Neural cell (in vitro differentiated cells): ENCODE data around the gene GYS2. TPM values are rescaled to one million over a fixed set of nuclear protein-coding genes. Genes with fewer than 3 reads are reported as not detected.

Experiments
- H2AFZ ChIP-seq: fragments of 200-600, 300-800 bp; sonication (generic), shearing (Covaris generic); 2 replicates; pipeline ENCODE4 v1.6.0; 2014; ENCODE audit warnings: low read depth, mild to moderate bottlenecking, antibody characterized with exemption, low read length, moderate library complexity
- H3F3A ChIP-seq: fragments of 200-600 bp; shearing (Covaris generic); 2 replicates; pipeline ENCODE4 v1.6.1; 2016; ENCODE audit warnings: mild to moderate bottlenecking, moderate library complexity, mixed read lengths, antibody characterized with exemption, low read length; ENCODE audit not compliant: insufficient read depth, poor library complexity, severe bottlenecking
- H3K27ac ChIP-seq: fragments of 200-600, 300-800 bp; sonication (generic), shearing (Covaris generic); 2 replicates; pipeline ENCODE4 v1.5.1; 2014; ENCODE audit warnings: mild to moderate bottlenecking, low read length, moderate library complexity
- H3K27me3 ChIP-seq: fragments of 300-800, 200-600 bp; sonication (generic), shearing (Covaris generic); 2 replicates; pipeline ENCODE4 v1.6.0; 2014; ENCODE audit warnings: mild to moderate bottlenecking, low read depth, low read length, moderate library complexity; ENCODE audit not compliant: insufficient read depth
- H3K36me3 ChIP-seq: fragments of 300-800, 200-600 bp; sonication (generic), shearing (Covaris generic); 2 replicates; pipeline ENCODE4 v1.5.1; 2014; ENCODE audit warnings: mild to moderate bottlenecking, antibody characterized with exemption, low read length, moderate library complexity; ENCODE audit not compliant: insufficient read depth
- H3K4me2 ChIP-seq: fragments of 300-800, 200-600 bp; sonication (generic), shearing (Covaris generic); 2 replicates; pipeline ENCODE4 v1.6.0; 2014; ENCODE audit warnings: mild to moderate bottlenecking, low read length
- H3K4me3 ChIP-seq: fragments of 300-800, 200-600 bp; sonication (generic), shearing (Covaris generic); 2 replicates; pipeline ENCODE4 v1.5.1; 2014; ENCODE audit warnings: mild to moderate bottlenecking, low read length, moderate library complexity
- H3K79me2 ChIP-seq: fragments of 200-600 bp; shearing (Covaris generic); replicated peaks from 2 replicates; pipeline ENCODE4 v1.6.0; 2014; ENCODE audit warnings: mild to moderate bottlenecking, low read length, moderate library complexity; ENCODE audit not compliant: insufficient read depth
- H3K9ac ChIP-seq: fragments of 300-800, 200-600 bp; sonication (generic), shearing (Covaris generic); 2 replicates; pipeline ENCODE4 v1.6.1; 2016; ENCODE audit warnings: mild to moderate bottlenecking, low read length, mixed read lengths
- H3K9me2 ChIP-seq: fragments of 200-600 bp; shearing (Covaris generic); 2 replicates; pipeline ENCODE4 v1.6.1; 2016; ENCODE audit warnings: mild to moderate bottlenecking, low read length, mixed read lengths; ENCODE audit not compliant: insufficient read depth
- H3K9me3 ChIP-seq: fragments of 200-600, 300-800 bp; sonication (generic), shearing (Covaris generic); 2 replicates; pipeline ENCODE4 v1.6.1; 2016; ENCODE audit warnings: mild to moderate bottlenecking, mixed run types, low read length, moderate library complexity, mixed read lengths
- H4K20me1 ChIP-seq: fragments of 200-600 bp; shearing (Covaris generic); 2 replicates; pipeline ENCODE4 v1.6.1; 2016; ENCODE audit warnings: mild to moderate bottlenecking, mixed run types; ENCODE audit not compliant: insufficient read depth
- CTCF ChIP-seq: fragments of 450-650 bp; IDR thresholded peaks from 2 replicates; pipeline ENCODE4 v1.5.1; 2014; ENCODE audit warnings: antibody characterized with exemption, mild to moderate bottlenecking, moderate library complexity; ENCODE audit not compliant: poor library complexity, severe bottlenecking
- EP300 ChIP-seq: fragments of 450-650 bp; conservative IDR thresholded peaks from 2 replicates; pipeline ENCODE4 v1.6.1; 2014; ENCODE audit warnings: antibody characterized with exemption, mild to moderate bottlenecking, moderate library complexity; ENCODE audit not compliant: poor library complexity, severe bottlenecking
- EZH2 ChIP-seq: fragments of 200-600, 300-800 bp; shearing (Covaris generic), sonication (generic); IDR thresholded peaks from 2 replicates; pipeline ENCODE4 v1.6.1; 2014; ENCODE audit warnings: antibody characterized with exemption, low read length, borderline replicate concordance, mild to moderate bottlenecking; ENCODE audit not compliant: insufficient read depth, poor library complexity, severe bottlenecking
- MXI1 ChIP-seq: fragments of 450-650 bp; conservative IDR thresholded peaks from 2 replicates; pipeline ENCODE4 v1.6.1; 2014; ENCODE audit warnings: antibody characterized with exemption, mild to moderate bottlenecking; ENCODE audit not compliant: poor library complexity, severe bottlenecking
- POLR2AphosphoS5 ChIP-seq: IDR thresholded peaks from 2 replicates; pipeline ENCODE4 v1.6.1; 2012
- RAD21 ChIP-seq: fragments of 450-650 bp; conservative IDR thresholded peaks from 2 replicates; pipeline ENCODE4 v1.6.1; 2014; ENCODE audit warnings: antibody characterized with exemption, mild to moderate bottlenecking, moderate library complexity
- REST ChIP-seq: IDR thresholded peaks from 2 replicates; pipeline ENCODE4 v1.6.1; 2012; ENCODE audit warnings: borderline replicate concordance
- SMC3 ChIP-seq: fragments of 450-650 bp; conservative IDR thresholded peaks from 2 replicates; pipeline ENCODE4 v1.6.1; 2014; ENCODE audit warnings: antibody characterized with exemption, mild to moderate bottlenecking, moderate library complexity; ENCODE audit not compliant: poor library complexity
- TAF1 ChIP-seq: IDR thresholded peaks from 2 replicates; pipeline ENCODE4 v1.6.1; 2012; ENCODE audit warnings: low read depth
- polyA plus RNA-seq: library from polyadenylated mRNA; depleted of rRNA; stranded (reverse); fragments of >200 nt; gene quantifications from 2 replicates; pipeline ENCODE4 v1.2.3, GENCODE V29; 2014

The GYS2 gene
- polyA plus RNA-seq, 1 donor from 2014 or later, result not detected

GRCh38 chr12:21518451-21518850, 86.2 kb downstream of the GYS2 start:
- H4K20me1 ChIP-seq, result no peaks in the 10 kb centered on the region
- no peak for TF ChIP-seq REST
- TF ChIP-seq MXI1, result no peak

GRCh38 chr12:21516281-21516680, 88.4 kb downstream of the GYS2 start:
- H4K20me1 ChIP-seq, result no peaks in the 10 kb centered on the region
- H2AFZ ChIP-seq, result no peak overlapping the region
- no peak overlapping the region for H3K4me3 ChIP-seq
- no peaks in the 10 kb centered on the region for H3K9me2 ChIP-seq
- no peaks in the 10 kb centered on the region for H3F3A ChIP-seq
- H3K79me2 ChIP-seq, result no peaks in the 10 kb centered on the region
- no peak overlapping the region for H3K4me2 ChIP-seq
- no peaks in the 10 kb centered on the region for H3K27me3 ChIP-seq
- H3K36me3 ChIP-seq, result no peaks in the 10 kb centered on the region
- TF ChIP-seq SMC3 (no peak), REST (no peak), CTCF (no peak), POLR2AphosphoS5 (no peak), EP300 (no peak), MXI1 (no peak), TAF1 (no peak), EZH2 (no peak), RAD21 (no peak)
- H3K9ac ChIP-seq, result no peak overlapping the region
- H3K27ac ChIP-seq, result no peak overlapping the region
- H3K9me3 ChIP-seq, result no peaks in the 10 kb centered on the region

More at GRCh38 chr12:21518451-21518850, 86.2 kb downstream of the GYS2 start:
- Histone ChIP-seq H3K9me3 (no peaks in the 10 kb centered on the region), H3K9me2 (no peaks in the 10 kb centered on the region), H3F3A (no peaks in the 10 kb centered on the region), H3K27ac (no peak overlapping the region), H3K27me3 (no peaks in the 10 kb centered on the region), H2AFZ (no peak overlapping the region), H3K9ac (no peak overlapping the region), H3K36me3 (no peaks in the 10 kb centered on the region), H3K4me2 (no peak overlapping the region), H3K4me3 (no peak overlapping the region), H3K79me2 (no peaks in the 10 kb centered on the region)
